HEK293 (cell line): Measurements from ENCODE around the gene DCUN1D3.

Experiments
- MYNN ChIP-seq: fragments of 450-650 bp; formaldehyde crosslinking; IDR thresholded peaks from 2 replicates; pipeline ENCODE4 v1.5.1; 2016; ENCODE audit warnings: missing biosample characterization, missing genetic modification characterization, borderline replicate concordance
- ZNF140 ChIP-seq: fragments of 450-650 bp; formaldehyde crosslinking; IDR thresholded peaks from 2 replicates; pipeline ENCODE4 v1.5.1; 2016; ENCODE audit warnings: missing biosample characterization, missing genetic modification characterization
- ZNF211 ChIP-seq: fragments of 450-650 bp; formaldehyde crosslinking; IDR thresholded peaks from 2 replicates; pipeline ENCODE4 v1.5.1; 2016; ENCODE audit warnings: low read depth, missing biosample characterization, missing genetic modification characterization
- ZNF335 ChIP-seq: fragments of 450-650 bp; formaldehyde crosslinking; conservative IDR thresholded peaks from 2 replicates; pipeline ENCODE4 v1.5.1; 2016; ENCODE audit warnings: missing biosample characterization, missing genetic modification characterization
- TF ChIP-seq, protein P1 (sequence below): fragments of 450-650 bp; formaldehyde crosslinking; IDR thresholded peaks from 2 replicates; pipeline ENCODE4 v1.5.1; 2016; ENCODE audit warnings: missing biosample characterization, missing genetic modification characterization
- TF ChIP-seq, protein P2 (sequence below): fragments of 450-650 bp; formaldehyde crosslinking; IDR thresholded peaks from 2 replicates; pipeline ENCODE4 v1.5.1; 2016; ENCODE audit warnings: missing biosample characterization, missing genetic modification characterization
- TF ChIP-seq, protein P3 (sequence below): fragments of 450-650 bp; formaldehyde crosslinking; IDR thresholded peaks from 2 replicates; pipeline ENCODE4 v1.5.1; 2016; ENCODE audit warnings: missing biosample characterization, missing genetic modification characterization, low read depth

DNA sequence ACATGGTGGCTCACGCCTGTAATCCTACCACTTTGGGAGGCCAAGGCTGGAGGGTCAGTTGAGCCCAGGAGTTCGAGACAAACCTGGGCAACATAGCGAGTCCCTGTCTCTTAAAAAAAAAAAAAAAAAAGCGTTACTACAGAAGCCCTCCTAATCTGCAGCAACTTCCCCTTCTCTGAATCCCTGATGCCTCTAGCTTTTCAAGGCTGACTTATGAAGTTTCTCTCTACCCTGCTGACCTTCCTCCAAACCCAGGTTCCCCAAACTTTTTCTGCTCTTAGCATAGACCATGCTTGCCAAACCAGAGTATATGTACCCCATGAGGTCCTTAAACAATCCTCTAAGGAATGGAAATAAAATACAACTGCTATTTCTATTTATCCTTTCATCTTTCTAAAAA lies 16.8 kb upstream of the DCUN1D3 start:
- TF ChIP-seq ZNF140 (tag by site-specific recombination) (no peak), ZNF211 (tag by site-specific recombination) (no peak), MYNN (tag by site-specific recombination) (no peak), ZNF335 (tag by site-specific recombination) (no peak)
- TF ChIP-seq, protein P1, sequence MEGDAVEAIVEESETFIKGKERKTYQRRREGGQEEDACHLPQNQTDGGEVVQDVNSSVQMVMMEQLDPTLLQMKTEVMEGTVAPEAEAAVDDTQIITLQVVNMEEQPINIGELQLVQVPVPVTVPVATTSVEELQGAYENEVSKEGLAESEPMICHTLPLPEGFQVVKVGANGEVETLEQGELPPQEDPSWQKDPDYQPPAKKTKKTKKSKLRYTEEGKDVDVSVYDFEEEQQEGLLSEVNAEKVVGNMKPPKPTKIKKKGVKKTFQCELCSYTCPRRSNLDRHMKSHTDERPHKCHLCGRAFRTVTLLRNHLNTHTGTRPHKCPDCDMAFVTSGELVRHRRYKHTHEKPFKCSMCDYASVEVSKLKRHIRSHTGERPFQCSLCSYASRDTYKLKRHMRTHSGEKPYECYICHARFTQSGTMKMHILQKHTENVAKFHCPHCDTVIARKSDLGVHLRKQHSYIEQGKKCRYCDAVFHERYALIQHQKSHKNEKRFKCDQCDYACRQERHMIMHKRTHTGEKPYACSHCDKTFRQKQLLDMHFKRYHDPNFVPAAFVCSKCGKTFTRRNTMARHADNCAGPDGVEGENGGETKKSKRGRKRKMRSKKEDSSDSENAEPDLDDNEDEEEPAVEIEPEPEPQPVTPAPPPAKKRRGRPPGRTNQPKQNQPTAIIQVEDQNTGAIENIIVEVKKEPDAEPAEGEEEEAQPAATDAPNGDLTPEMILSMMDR (tag by site-specific recombination) = no peak
- TF ChIP-seq, protein P2, sequence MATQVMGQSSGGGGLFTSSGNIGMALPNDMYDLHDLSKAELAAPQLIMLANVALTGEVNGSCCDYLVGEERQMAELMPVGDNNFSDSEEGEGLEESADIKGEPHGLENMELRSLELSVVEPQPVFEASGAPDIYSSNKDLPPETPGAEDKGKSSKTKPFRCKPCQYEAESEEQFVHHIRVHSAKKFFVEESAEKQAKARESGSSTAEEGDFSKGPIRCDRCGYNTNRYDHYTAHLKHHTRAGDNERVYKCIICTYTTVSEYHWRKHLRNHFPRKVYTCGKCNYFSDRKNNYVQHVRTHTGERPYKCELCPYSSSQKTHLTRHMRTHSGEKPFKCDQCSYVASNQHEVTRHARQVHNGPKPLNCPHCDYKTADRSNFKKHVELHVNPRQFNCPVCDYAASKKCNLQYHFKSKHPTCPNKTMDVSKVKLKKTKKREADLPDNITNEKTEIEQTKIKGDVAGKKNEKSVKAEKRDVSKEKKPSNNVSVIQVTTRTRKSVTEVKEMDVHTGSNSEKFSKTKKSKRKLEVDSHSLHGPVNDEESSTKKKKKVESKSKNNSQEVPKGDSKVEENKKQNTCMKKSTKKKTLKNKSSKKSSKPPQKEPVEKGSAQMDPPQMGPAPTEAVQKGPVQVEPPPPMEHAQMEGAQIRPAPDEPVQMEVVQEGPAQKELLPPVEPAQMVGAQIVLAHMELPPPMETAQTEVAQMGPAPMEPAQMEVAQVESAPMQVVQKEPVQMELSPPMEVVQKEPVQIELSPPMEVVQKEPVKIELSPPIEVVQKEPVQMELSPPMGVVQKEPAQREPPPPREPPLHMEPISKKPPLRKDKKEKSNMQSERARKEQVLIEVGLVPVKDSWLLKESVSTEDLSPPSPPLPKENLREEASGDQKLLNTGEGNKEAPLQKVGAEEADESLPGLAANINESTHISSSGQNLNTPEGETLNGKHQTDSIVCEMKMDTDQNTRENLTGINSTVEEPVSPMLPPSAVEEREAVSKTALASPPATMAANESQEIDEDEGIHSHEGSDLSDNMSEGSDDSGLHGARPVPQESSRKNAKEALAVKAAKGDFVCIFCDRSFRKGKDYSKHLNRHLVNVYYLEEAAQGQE (tag by site-specific recombination) = no peak
- TF ChIP-seq, protein P3, sequence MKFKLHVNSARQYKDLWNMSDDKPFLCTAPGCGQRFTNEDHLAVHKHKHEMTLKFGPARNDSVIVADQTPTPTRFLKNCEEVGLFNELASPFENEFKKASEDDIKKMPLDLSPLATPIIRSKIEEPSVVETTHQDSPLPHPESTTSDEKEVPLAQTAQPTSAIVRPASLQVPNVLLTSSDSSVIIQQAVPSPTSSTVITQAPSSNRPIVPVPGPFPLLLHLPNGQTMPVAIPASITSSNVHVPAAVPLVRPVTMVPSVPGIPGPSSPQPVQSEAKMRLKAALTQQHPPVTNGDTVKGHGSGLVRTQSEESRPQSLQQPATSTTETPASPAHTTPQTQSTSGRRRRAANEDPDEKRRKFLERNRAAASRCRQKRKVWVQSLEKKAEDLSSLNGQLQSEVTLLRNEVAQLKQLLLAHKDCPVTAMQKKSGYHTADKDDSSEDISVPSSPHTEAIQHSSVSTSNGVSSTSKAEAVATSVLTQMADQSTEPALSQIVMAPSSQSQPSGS = no peak
